Sigmoid colon (tissue), 7 donors: ENCODE results near the gene GPLD1. TPM values are rescaled to one million over a fixed set of nuclear protein-coding genes. Genes with fewer than 3 reads are reported as not detected.

Source experiments
- DNase-seq: peaks from one replicate; pipeline ENCODE4 v3.0.0-alpha.2; 2019
- H3K27ac ChIP-seq, 4 donors: fragments of 200-600 bp; sonication (generic); one replicate each; pipeline ENCODE4 v1.5.1; 2016 to 2019; ENCODE audit warnings: mild to moderate bottlenecking in 1 of 4
- H3K27me3 ChIP-seq, 3 donors: fragments of 200-600 bp; sonication (generic); one replicate each; pipeline ENCODE4 v1.5.1; 2019; ENCODE audit warnings: mild to moderate bottlenecking in 1 of 3
- H3K36me3 ChIP-seq, 4 donors: fragments of 200-600 bp; sonication (generic); one replicate each; pipeline ENCODE4 v1.5.1; 2016 to 2019
- H3K4me1 ChIP-seq, 4 donors: fragments of 200-600 bp; sonication (generic); one replicate each; pipeline ENCODE4 v1.5.1; 2017 to 2019
- H3K4me3 ChIP-seq, 4 donors: fragments of 200-600 bp; sonication (generic); one replicate each; pipeline ENCODE4 v1.5.1; 2017 to 2019; ENCODE audit warnings: mild to moderate bottlenecking in 2 of 4, moderate library complexity in 1 of 4
- H3K9me3 ChIP-seq, 4 donors: fragments of 200-600 bp in 3 of 4; sonication (generic) in 3 of 4; one replicate each; pipeline versions ENCODE4 v1.5.1 to v1.6.1; 2013 to 2019
- CTCF ChIP-seq, 4 experiments: fragments of 450-650 bp in 3 of 4; fragments of 200-600 bp in 1 of 4; IDR thresholded peaks; one replicate each; pipeline ENCODE4 v1.5.1; 2016 to 2019; ENCODE audit warnings: antibody characterized with exemption in 4 of 4, mild to moderate bottlenecking in 3 of 4, moderate library complexity in 2 of 4
- EP300 ChIP-seq, 4 donors: sonication (generic); formaldehyde crosslinking; IDR thresholded peaks; one replicate each; pipeline ENCODE4 v1.6.1; 2017; ENCODE audit warnings: antibody characterized with exemption in 4 of 4
- POLR2A ChIP-seq, 2 donors: fragments of 450-650 bp; IDR thresholded peaks; one replicate each; pipeline ENCODE4 v1.6.1; 2016; ENCODE audit warnings: antibody characterized with exemption in 2 of 2, mild to moderate bottlenecking in 2 of 2, moderate library complexity in 2 of 2
- POLR2AphosphoS5 ChIP-seq, 4 donors: sonication (generic); formaldehyde crosslinking; IDR thresholded peaks; one replicate each; pipeline ENCODE4 v1.6.1; 2017; ENCODE audit warnings: antibody characterized with exemption in 4 of 4
- WGBS, 2 donors: extraction: QIAGEN DNeasy Blood & Tissue Kit; methylation state at CpG; one replicate each; pipeline ENCODE4 v1.1.7; 2013; 5-methylcytosine and 5-hydroxymethylcytosine counted together
- intact Hi-C: fragments of 100-400 bp; cut with DNase I; formaldehyde crosslinking; loops from one replicate; pipeline ENCODE4 v1.15.1; 2023
- polyA plus RNA-seq, 3 donors: library from polyadenylated mRNA; stranded (reverse); fragments of 200-250 nt; gene quantifications; one replicate each; pipeline ENCODE4 v1.2.3, GENCODE V29; 2013
- total RNA-seq, 4 donors: library from RNA; depleted of rRNA; stranded (reverse); fragments of >200 nt; gene quantifications; one replicate each; pipeline ENCODE4 v1.1.0, GENCODE V29; 2016
- donor health status: healthy with polysubstance abuse.
- donor health status: Bipolar disorder and iron deficiency.
- donor health status: healthy.

The GPLD1 gene
- total and polyA plus RNA-seq, 7 donors, result 0.52 to 7.2 (median 4.9) TPM; not detected in 1

GRCh38 chr6:24486065-24486464 lies 3.3 kb downstream of the GPLD1 start:
- DNase-seq, result no peak
- H3K36me3 ChIP-seq, result no peaks in the 10 kb centered on the region
- TF ChIP-seq POLR2AphosphoS5 (IDR thresholded peaks at IDR 0.05) (no peak), POLR2A (IDR thresholded peaks at IDR 0.05) (no peak), CTCF (IDR thresholded peaks at IDR 0.05) (no peak)
- 81 to 83% methylated on average over 4 of the region's 4 CpGs for whole genome bisulfite sequencing, 2 donors
- no peak overlapping the region for H3K27ac ChIP-seq
- no peaks in the 10 kb centered on the region for H3K9me3 ChIP-seq
- H3K27me3 ChIP-seq, result no peaks in the 10 kb centered on the region
- no peak overlapping the region for H3K4me3 ChIP-seq
- H3K4me1 ChIP-seq, result peaks cover 0 to 5% (median 0%) of the 10 kb centered on the region in 4 donors
- intact Hi-C loops, result no loop called here

- Histone ChIP-seq H3K27me3 (no peaks in the 10 kb centered on the region), H3K4me1 (peaks cover 0 to 5% (median 0%) of the 10 kb centered on the region in 4 donors), H3K4me3 (no peak overlapping the region), H3K27ac (no peak overlapping the region), H3K9me3 (no peaks in the 10 kb centered on the region), H3K36me3 (no peaks in the 10 kb centered on the region)
- TF ChIP-seq EP300 (IDR thresholded peaks at IDR 0.05) (no peak), CTCF (IDR thresholded peaks at IDR 0.05) (no peak), POLR2AphosphoS5 (IDR thresholded peaks at IDR 0.05) (no peak), POLR2A (IDR thresholded peaks at IDR 0.05) (no peak)
- intact Hi-C loops, result no loop called here
- 95% methylated on average over 7 of the region's 7 CpGs for WGBS, 2 donors
- DNase-seq, result no peak
Measured at GRCh38 chr6:24484657-24485323, 4.6 kb downstream of the GPLD1 start.

- Histone ChIP-seq H3K27me3 (no peaks in the 10 kb centered on the region), H3K27ac (no peak overlapping the region), H3K4me3 (no peak overlapping the region), H3K4me1 (no peaks in the 10 kb centered on the region), H3K9me3 (no peaks in the 10 kb centered on the region), H3K36me3 (no peaks in the 10 kb centered on the region)
- no peak for DNase-seq
- WGBS, 2 donors, result 93% methylated on average over 5 of the region's 5 CpGs
- TF ChIP-seq EP300 (IDR thresholded peaks at IDR 0.05) (no peak), CTCF (IDR thresholded peaks at IDR 0.05) (no peak), POLR2AphosphoS5 (IDR thresholded peaks at IDR 0.05) (no peak), POLR2A (IDR thresholded peaks at IDR 0.05) (no peak)
- intact Hi-C loops, result no loop called here
Measured at GRCh38 chr6:24481449-24481848, 7.9 kb downstream of the GPLD1 start.

GRCh38 chr6:24480705-24481104 lies 8.7 kb downstream of the GPLD1 start:
- DNase-seq, result no peak
- Histone ChIP-seq H3K9me3 (no peaks in the 10 kb centered on the region), H3K36me3 (no peaks in the 10 kb centered on the region), H3K27me3 (no peaks in the 10 kb centered on the region), H3K4me1 (no peaks in the 10 kb centered on the region), H3K4me3 (no peak overlapping the region), H3K27ac (no peak overlapping the region)
- TF ChIP-seq POLR2AphosphoS5 (IDR thresholded peaks at IDR 0.05), result no peak
- no peak for TF ChIP-seq EP300 (IDR thresholded peaks at IDR 0.05)
- TF ChIP-seq POLR2A (IDR thresholded peaks at IDR 0.05), result no peak
- no peak for TF ChIP-seq CTCF (IDR thresholded peaks at IDR 0.05)
- 90 to 92% methylated on average over 9 of the region's 9 CpGs for WGBS, 2 donors
- intact Hi-C loops, result no loop called here

GRCh38 chr6:24478903-24479302 lies 10.5 kb downstream of the GPLD1 start:
- 75 to 78% methylated on average over 4 of the region's 4 CpGs for WGBS, 2 donors

More at GRCh38 chr6:24478903-24479302, 10.5 kb downstream of the GPLD1 start:
- no peak overlapping the region for H3K27ac ChIP-seq
- TF ChIP-seq EP300 (IDR thresholded peaks at IDR 0.05), result no peak
- TF ChIP-seq POLR2A (IDR thresholded peaks at IDR 0.05), result no peak
- TF ChIP-seq POLR2AphosphoS5 (IDR thresholded peaks at IDR 0.05), result no peak
- no peak for TF ChIP-seq CTCF (IDR thresholded peaks at IDR 0.05)
- intact Hi-C loops, result no loop called here
- no peaks in the 10 kb centered on the region for H3K4me1 ChIP-seq
- no peaks in the 10 kb centered on the region for H3K27me3 ChIP-seq
- H3K9me3 ChIP-seq, result no peaks in the 10 kb centered on the region
- DNase-seq, result no peak
- peaks cover 0 to 5% (median 0%) of the 10 kb centered on the region in 4 donors for H3K36me3 ChIP-seq
- H3K4me3 ChIP-seq, result no peak overlapping the region
